Endothelial cell of umbilical vein (primary cell): ENCODE data around the gene PRKCB. TPM values are rescaled to one million over a fixed set of nuclear protein-coding genes. Genes with fewer than 3 reads are reported as not detected.

Source experiments
- BruUV-seq: library from RNA; stranded (reverse); fragments of 400-500 nt; replicated peaks from 2 replicates; lab custom pipeline; 2021; lab: Mats Ljungman, UMichigan
- CTCF ChIA-PET: fragments of 300-600, 350-600 bp; sonication (Branson Sonifier 250); formaldehyde crosslinking; loops from one replicate; lab custom pipeline; 2021; ENCODE audit warnings: antibody characterized with exemption, inconsistent platforms; lab: Charles Lee
- POLR2A ChIA-PET: fragments of 300-600, 350-600 bp; sonication (Branson Sonifier 250); formaldehyde crosslinking; loops from one replicate; lab custom pipeline; 2021; ENCODE audit warnings: antibody characterized with exemption, inconsistent platforms; lab: Charles Lee
- DNase-seq: peaks from one replicate; pipeline ENCODE4 v3.0.0-alpha.2; 2011; ENCODE audit warnings: low read depth, low spot score
- FAIRE-seq: peaks from 2 replicates; lab custom pipeline; 2011; peaks lifted over from hg19 to GRCh38; lab: Jason Lieb, UNC
- H2AFZ ChIP-seq: 2 replicates; pipeline ENCODE4 v1.6.0; 2012; ENCODE audit warnings: low read depth, low read length, control low read depth, inconsistent platforms
- H3K27ac ChIP-seq: 2 replicates; pipeline ENCODE4 v1.5.1; 2011; ENCODE audit warnings: low read depth, mild to moderate bottlenecking, control low read depth, low read length, moderate library complexity; ENCODE audit not compliant: insufficient read depth
- H3K27me3 ChIP-seq, 2 experiments: 2 replicates each; pipeline versions ENCODE4 v1.6.0 to v1.6.1; 2011; ENCODE audit warnings: low read length in 2 of 2, mixed read lengths in 1 of 2; ENCODE audit not compliant: control insufficient read depth in 2 of 2, insufficient read depth in 2 of 2
- H3K36me3 ChIP-seq, 2 experiments: 2 replicates in 1 of 2; 3 replicates in 1 of 2; pipeline ENCODE4 v1.5.1; 2011; ENCODE audit warnings: low read length in 2 of 2, mild to moderate bottlenecking in 1 of 2, moderate library complexity in 1 of 2; ENCODE audit not compliant: control insufficient read depth in 2 of 2, insufficient read depth in 2 of 2; ENCODE audit errors: extremely low read depth in 1 of 2
- H3K4me1 ChIP-seq: 3 replicates; pipeline ENCODE4 v1.5.1; 2011; ENCODE audit warnings: mild to moderate bottlenecking, low read length; ENCODE audit not compliant: control insufficient read depth, insufficient read depth; ENCODE audit errors: extremely low read depth
- H3K4me2 ChIP-seq: 2 replicates; pipeline ENCODE4 v1.6.1; 2011; ENCODE audit warnings: low read length, control low read depth, mixed read lengths; ENCODE audit not compliant: insufficient read depth
- H3K4me3 ChIP-seq, 3 experiments: fragments of 200-600 bp in 1 of 3; sonication (generic), shearing (Covaris generic) in 1 of 3; replicated peaks in 1 of 3; 2 replicates each; pipeline ENCODE4 v1.5.1; 2011 to 2016; ENCODE audit warnings: control low read depth in 3 of 3, low read length in 3 of 3, mild to moderate bottlenecking in 2 of 3, inconsistent platforms in 1 of 3, low read depth in 1 of 3, moderate library complexity in 1 of 3; ENCODE audit not compliant: insufficient read depth in 1 of 3
- H3K79me2 ChIP-seq: 2 replicates; pipeline ENCODE4 v1.6.0; 2012; ENCODE audit warnings: low read length, inconsistent platforms; ENCODE audit not compliant: control insufficient read depth, insufficient read depth
- H3K9ac ChIP-seq: replicated peaks from 2 replicates; pipeline ENCODE3; 2011; ENCODE audit warnings: low read length, control low read depth; ENCODE audit not compliant: insufficient read depth; ENCODE audit errors: extremely low read depth
- H3K9me1 ChIP-seq: replicated peaks from 3 replicates; pipeline ENCODE4 v1.6.0; 2011; ENCODE audit warnings: mild to moderate bottlenecking, low read length; ENCODE audit not compliant: control insufficient read depth, insufficient read depth; ENCODE audit errors: extremely low read depth
- H3K9me3 ChIP-seq: replicated peaks from 2 replicates; pipeline ENCODE4 v1.5.1; 2012; ENCODE audit warnings: low read length, inconsistent platforms; ENCODE audit not compliant: control insufficient read depth, insufficient read depth
- H4K20me1 ChIP-seq: replicated peaks from 2 replicates; pipeline ENCODE3; 2011; ENCODE audit warnings: mild to moderate bottlenecking, low read length; ENCODE audit not compliant: control insufficient read depth, insufficient read depth; ENCODE audit errors: extremely low read depth
- GATA2 ChIP-seq: IDR thresholded peaks from 2 replicates; pipeline ENCODE4 v1.7.0; 2011; ENCODE audit warnings: low read depth, mild to moderate bottlenecking, moderate library complexity, mixed read lengths, low read length; ENCODE audit not compliant: insufficient read length, insufficient read depth
- POLR2AphosphoS5 ChIP-seq: IDR thresholded peaks from 2 replicates; pipeline ENCODE4 v1.6.1; 2012; ENCODE audit warnings: low read depth, mild to moderate bottlenecking, control low read depth, low read length, moderate library complexity; ENCODE audit not compliant: insufficient read depth
- dilution Hi-C: fragments of 300-500 bp; cut with MboI; formaldehyde crosslinking; loops from one replicate; pipeline ENCODE4 v1.15.0; 2019; ENCODE audit warnings: low sequenced_read_pairs; ENCODE audit not compliant: extremely low pct_ligation_motif_present
- intact Hi-C: fragments of 100-400 bp; cut with micrococcal nuclease; formaldehyde crosslinking; loops from one replicate; pipeline ENCODE4 v1.10.0; 2022
- polyA plus RNA-seq, 4 experiments: library from polyadenylated mRNA; depleted of rRNA in 3 of 4; stranded (reverse) in 3 of 4; unstranded in 1 of 4; fragments of >200 nt; gene quantifications; 2 replicates each; pipeline versions ENCODE4 v1.2.1 to v1.2.3, GENCODE V29; 2011 to 2012; ENCODE audit warnings: missing spikeins in 1 of 4
- total RNA-seq: library from RNA; stranded (reverse); gene quantifications from 2 replicates; pipeline ENCODE4 v1.2.3, GENCODE V29; 2021
- TF ChIP-seq, protein P1 (sequence below), 2 donors: IDR thresholded peaks; 1 replicate in 1 of 2; 2 replicates in 1 of 2; pipeline ENCODE4 v1.5.1; 2011; ENCODE audit warnings: low read length in 2 of 2, mild to moderate bottlenecking in 2 of 2, moderate library complexity in 2 of 2, control low read depth in 1 of 2, inconsistent platforms in 1 of 2, low read depth in 1 of 2; ENCODE audit not compliant: insufficient read depth in 1 of 2; ENCODE audit errors: extremely low read depth in 1 of 2
- TF ChIP-seq, protein P2 (sequence below): IDR thresholded peaks from 2 replicates; pipeline ENCODE4 v1.6.1; 2011; ENCODE audit not compliant: insufficient read depth, insufficient read length

The PRKCB gene
- total and polyA plus RNA-seq, 2 donors (not counting 3 experiments of a cell fraction or from before 2014, with no cell fraction given) = 0.01 TPM; not detected in 1

DNA sequence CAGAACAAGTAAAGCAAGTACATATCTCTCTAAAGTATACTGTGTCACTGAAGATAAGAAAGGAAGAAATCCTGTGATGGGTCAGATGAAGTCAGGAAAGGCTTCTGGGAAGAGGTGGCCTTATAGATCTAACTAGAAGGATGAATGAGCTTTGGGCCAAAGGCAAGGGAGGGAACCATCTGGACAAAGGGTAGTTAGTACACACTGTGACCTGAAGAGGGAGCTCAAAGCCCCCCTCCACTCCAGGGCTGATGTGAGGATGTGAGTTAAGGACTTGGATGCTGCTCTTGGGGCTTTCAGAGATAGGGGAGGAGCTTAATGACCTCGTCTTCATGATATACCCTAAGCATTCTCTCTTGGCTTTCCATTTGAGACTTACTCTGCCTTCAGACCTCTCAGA, 235.1 kb downstream of the PRKCB start:
- BruUV-seq = no TSS peak
- Histone ChIP-seq H3K9me3 (no peaks in the 10 kb centered on the region), H4K20me1 (no peaks in the 10 kb centered on the region), H3K79me2 (no peaks in the 10 kb centered on the region), H3K4me2 (no peak overlapping the region), H3K9me1 (no peaks in the 10 kb centered on the region), H3K4me1 (no peaks in the 10 kb centered on the region), H2AFZ (no peak overlapping the region), H3K27ac (no peak overlapping the region), H3K4me3 (no peak overlapping the region), H3K36me3 (no peaks in the 10 kb centered on the region), H3K27me3 (no peaks in the 10 kb centered on the region), H3K9ac (no peak overlapping the region)
- ChIA-PET CTCF (interaction anchor here (0.6 to 8.1 kb wide), 70 partner anchors 9 to 447 kb away, joined by 3 to 512 read pairs (median 4); partner anchors contain the start of gene CACNG3), POLR2A (no interaction called here)
- intact Hi-C loops = loop anchor here (1.0 kb wide), 3 partner anchors 182 to 433 kb away; no protein-coding TSS in a partner anchor
- FAIRE-seq (peak; percentile 82), DNase-seq (peak; percentile 55)
- dilution Hi-C loops = no loop called here
- no peak for TF ChIP-seq POLR2AphosphoS5
- TF ChIP-seq, protein P1, sequence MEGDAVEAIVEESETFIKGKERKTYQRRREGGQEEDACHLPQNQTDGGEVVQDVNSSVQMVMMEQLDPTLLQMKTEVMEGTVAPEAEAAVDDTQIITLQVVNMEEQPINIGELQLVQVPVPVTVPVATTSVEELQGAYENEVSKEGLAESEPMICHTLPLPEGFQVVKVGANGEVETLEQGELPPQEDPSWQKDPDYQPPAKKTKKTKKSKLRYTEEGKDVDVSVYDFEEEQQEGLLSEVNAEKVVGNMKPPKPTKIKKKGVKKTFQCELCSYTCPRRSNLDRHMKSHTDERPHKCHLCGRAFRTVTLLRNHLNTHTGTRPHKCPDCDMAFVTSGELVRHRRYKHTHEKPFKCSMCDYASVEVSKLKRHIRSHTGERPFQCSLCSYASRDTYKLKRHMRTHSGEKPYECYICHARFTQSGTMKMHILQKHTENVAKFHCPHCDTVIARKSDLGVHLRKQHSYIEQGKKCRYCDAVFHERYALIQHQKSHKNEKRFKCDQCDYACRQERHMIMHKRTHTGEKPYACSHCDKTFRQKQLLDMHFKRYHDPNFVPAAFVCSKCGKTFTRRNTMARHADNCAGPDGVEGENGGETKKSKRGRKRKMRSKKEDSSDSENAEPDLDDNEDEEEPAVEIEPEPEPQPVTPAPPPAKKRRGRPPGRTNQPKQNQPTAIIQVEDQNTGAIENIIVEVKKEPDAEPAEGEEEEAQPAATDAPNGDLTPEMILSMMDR (IDR thresholded peaks at IDR 0.05; ENCODE audit: extremely low read depth in 1 of 2, insufficient read depth in 1 of 2, low read depth in 1 of 2, low read length in 2 of 2) = peak; percentile 63 to 75

DNA sequence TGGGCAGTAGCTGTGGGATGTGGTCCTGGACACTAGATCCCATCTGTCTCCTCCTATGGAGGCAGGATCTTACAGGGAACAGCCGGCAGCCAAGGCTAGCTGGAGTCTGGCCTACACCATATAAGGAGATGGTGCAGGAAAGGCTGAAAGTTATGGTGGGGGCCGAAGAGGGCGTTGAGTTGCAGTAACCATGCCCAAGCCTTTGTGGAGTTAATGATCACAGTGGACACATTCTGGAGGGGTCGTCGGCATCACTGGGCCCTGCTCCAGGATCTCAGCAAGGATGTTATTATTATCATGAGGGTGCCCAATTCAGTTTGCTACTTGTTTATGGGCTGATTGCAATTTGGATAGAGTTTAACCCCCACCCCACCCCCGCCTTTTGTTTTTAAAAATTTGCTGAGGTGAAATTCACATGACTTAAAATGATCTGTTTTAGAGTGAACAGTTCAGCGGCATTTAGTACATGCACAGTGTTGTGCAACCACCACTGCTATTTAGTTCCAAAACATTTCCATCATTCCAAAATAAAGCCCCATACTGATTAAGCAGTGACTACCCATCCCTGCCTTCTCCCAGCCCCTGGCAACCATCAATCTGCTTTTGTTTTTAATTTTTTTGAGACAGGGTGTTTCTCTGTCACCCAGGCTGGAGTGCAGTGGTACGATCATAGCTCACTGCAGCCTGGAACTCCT, 236.0 kb downstream of the PRKCB start:
- Histone ChIP-seq H3K4me3 (no peak overlapping the region), H3K9me1 (no peaks in the 10 kb centered on the region), H3K9me3 (no peaks in the 10 kb centered on the region), H3K4me1 (no peaks in the 10 kb centered on the region), H2AFZ (no peak overlapping the region), H4K20me1 (no peaks in the 10 kb centered on the region), H3K27ac (no peak overlapping the region), H3K9ac (no peak overlapping the region), H3K79me2 (no peaks in the 10 kb centered on the region), H3K36me3 (no peaks in the 10 kb centered on the region), H3K27me3 (no peaks in the 10 kb centered on the region), H3K4me2 (no peak overlapping the region)
- dilution Hi-C loops (no loop called here), intact Hi-C loops (loop anchor here (1.0 kb wide), 3 partner anchors 181 to 432 kb away; no protein-coding TSS in a partner anchor)
- BruUV-seq = no TSS peak
- ChIA-PET POLR2A (no interaction called here), CTCF (interaction anchor here (0.8 to 8.1 kb wide), 25 partner anchors 10 to 433 kb away, joined by 3 to 512 read pairs (median 6); partner anchors contain the start of gene CACNG3)
- no peak for TF ChIP-seq GATA2
- TF ChIP-seq, protein P2, sequence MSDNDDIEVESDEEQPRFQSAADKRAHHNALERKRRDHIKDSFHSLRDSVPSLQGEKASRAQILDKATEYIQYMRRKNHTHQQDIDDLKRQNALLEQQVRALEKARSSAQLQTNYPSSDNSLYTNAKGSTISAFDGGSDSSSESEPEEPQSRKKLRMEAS = no peak
- DNase-seq (no peak), FAIRE-seq (no peak)
